Measurements from ENCODE around the gene CHSY1. TPM values are rescaled to one million over a fixed set of nuclear protein-coding genes. Genes with fewer than 3 reads are reported as not detected.

Gene CHSY1
- total RNA-seq, 2 experiments from 2014 or later, result 5.0 to 14.3 TPM

- ChIA-PET CTCF (ENCODE audit: unreplicated experiment) (no interaction called here), POLR2A (interaction anchor here (0.6 to 0.7 kb wide), 2 partner anchors 206 to 1041 kb away, joined by 3 read pairs; no protein-coding TSS in a partner anchor)
- H3K79me2 ChIP-seq (ENCODE audit: insufficient read depth, low read depth, low read length), result peaks cover 7% of the 10 kb centered on the region; the same call in 1 of the 2 replicates
- H3K4me2 ChIP-seq (ENCODE audit: low read length), result no peak overlapping the region
- no peaks in the 10 kb centered on the region for H3K9me2 ChIP-seq (ENCODE audit: insufficient read depth, low read length)
- intact Hi-C loops (cut with micrococcal nuclease; ENCODE audit: unreplicated experiment), result no loop called here
- H3K4me1 ChIP-seq (ENCODE audit: insufficient read depth, low read length, poor library complexity, severe bottlenecking), result peaks cover 7% of the 10 kb centered on the region
- no peak overlapping the region for H2AFZ ChIP-seq (ENCODE audit: low read length)
- no peaks in the 10 kb centered on the region for H3K9me3 ChIP-seq (ENCODE audit: low read length)
- no peak for DNase-seq (ENCODE audit: low spot score)
- H3K4me3 ChIP-seq (ENCODE audit: low read depth, low read length, poor library complexity, severe bottlenecking), result no peak overlapping the region
- no peaks in the 10 kb centered on the region for H4K20me1 ChIP-seq (ENCODE audit: insufficient read depth, low read length)
- no peak overlapping the region for H3K27ac ChIP-seq (ENCODE audit: low read depth, low read length, poor library complexity, severe bottlenecking)
- no peak for TF ChIP-seq CTCF (conservative IDR thresholded peaks at IDR 0.05; ENCODE audit: low read length)
- TF ChIP-seq EZH2phosphoT487 (IDR thresholded peaks at IDR 0.05; ENCODE audit: borderline replicate concordance, low read depth, low read length), result no peak
- H3K36me3 ChIP-seq (ENCODE audit: insufficient read depth, low read length), result no peaks in the 10 kb centered on the region
- BruUV-seq (replicated peaks), result no TSS peak
Observed at GRCh38 chr15:101237251-101237650, 14.6 kb downstream of the CHSY1 start.

- no TSS peak for BruUV-seq (replicated peaks)
- intact Hi-C loops (cut with micrococcal nuclease; ENCODE audit: unreplicated experiment), result no loop called here
- no peaks in the 10 kb centered on the region for H3K9me2 ChIP-seq (ENCODE audit: insufficient read depth, low read length)
- H3K36me3 ChIP-seq (ENCODE audit: insufficient read depth, low read length), result no peaks in the 10 kb centered on the region
- no peak overlapping the region for H2AFZ ChIP-seq (ENCODE audit: low read length)
- ChIA-PET POLR2A (no interaction called here), CTCF (ENCODE audit: unreplicated experiment) (no interaction called here)
- 0 out of 2 replicates have a peak, but pooled peaks cover 1% of the 10 kb centered on the region for H3K9me3 ChIP-seq (ENCODE audit: low read length)
- DNase-seq (ENCODE audit: low spot score), result no peak
- no peaks in the 10 kb centered on the region for H3K4me1 ChIP-seq (ENCODE audit: insufficient read depth, low read length, poor library complexity, severe bottlenecking)
- no peaks in the 10 kb centered on the region for H3K79me2 ChIP-seq (ENCODE audit: insufficient read depth, low read depth, low read length)
- no peak overlapping the region for H3K4me3 ChIP-seq (ENCODE audit: low read depth, low read length, poor library complexity, severe bottlenecking)
- no peaks in the 10 kb centered on the region for H4K20me1 ChIP-seq (ENCODE audit: insufficient read depth, low read length)
- TF ChIP-seq CTCF (conservative IDR thresholded peaks at IDR 0.05; ENCODE audit: low read length) (no peak), EZH2phosphoT487 (IDR thresholded peaks at IDR 0.05; ENCODE audit: borderline replicate concordance, low read depth, low read length) (no peak)
- no peak overlapping the region for H3K27ac ChIP-seq (ENCODE audit: low read depth, low read length, poor library complexity, severe bottlenecking)
- H3K4me2 ChIP-seq (ENCODE audit: low read length), result no peak overlapping the region
Observed at GRCh38 chr15:101233651-101234280, 18.1 kb downstream of the CHSY1 start.

GRCh38 chr15:101232677-101233076 lies 19.2 kb downstream of the CHSY1 start:
- no TSS peak for BruUV-seq (replicated peaks)
- Histone ChIP-seq H3K4me1 (ENCODE audit: insufficient read depth, low read length, poor library complexity, severe bottlenecking) (no peaks in the 10 kb centered on the region), H2AFZ (ENCODE audit: low read length) (no peak overlapping the region), H3K27ac (ENCODE audit: low read depth, low read length, poor library complexity, severe bottlenecking) (no peak overlapping the region), H3K36me3 (ENCODE audit: insufficient read depth, low read length) (no peaks in the 10 kb centered on the region), H3K4me3 (ENCODE audit: low read depth, low read length, poor library complexity, severe bottlenecking) (no peak overlapping the region), H3K9me3 (ENCODE audit: low read length) (peaks cover 6% of the 10 kb centered on the region; the same call in 1 of the 2 replicates), H3K9me2 (ENCODE audit: insufficient read depth, low read length) (no peaks in the 10 kb centered on the region), H3K4me2 (ENCODE audit: low read length) (no peak overlapping the region), H3K79me2 (ENCODE audit: insufficient read depth, low read depth, low read length) (no peaks in the 10 kb centered on the region), H4K20me1 (ENCODE audit: insufficient read depth, low read length) (no peaks in the 10 kb centered on the region)
- no peak for DNase-seq (ENCODE audit: low spot score)
- ChIA-PET POLR2A (interaction anchor here (1.2 to 1.7 kb wide), 3 partner anchors 9 to 140 kb away, joined by 3 to 8 read pairs (median 3); no protein-coding TSS in a partner anchor), CTCF (ENCODE audit: unreplicated experiment) (no interaction called here)
- intact Hi-C loops (cut with micrococcal nuclease; ENCODE audit: unreplicated experiment), result no loop called here
- TF ChIP-seq CTCF (conservative IDR thresholded peaks at IDR 0.05; ENCODE audit: low read length), result no peak
- no peak for TF ChIP-seq EZH2phosphoT487 (IDR thresholded peaks at IDR 0.05; ENCODE audit: borderline replicate concordance, low read depth, low read length)
